IMR-90 (cell line): ENCODE measurements around the gene XYLB. TPM values are rescaled to one million over a fixed set of nuclear protein-coding genes. Genes with fewer than 3 reads are reported as not detected.

ENCODE experiments used
- ATAC-seq: fragments of 200-7000 bp; cut with Tn5 transposase; 2 replicates; pipeline ENCODE4 v1.9.1; 2020; ENCODE audit warnings: low read depth, mild to moderate bottlenecking, moderate library complexity
- BruUV-seq: library from RNA; stranded (reverse); fragments of 400-500 nt; replicated peaks from 2 replicates; lab custom pipeline; 2021; lab: Mats Ljungman, UMichigan
- CTCF ChIA-PET: fragments of 300-600 bp; formaldehyde crosslinking; extraction: SDS; loops from one replicate; lab custom pipeline; 2021; ENCODE audit warnings: antibody characterized with exemption; lab: Yijun Ruan, JAX
- POLR2A ChIA-PET: fragments of 300-600 bp; sonication (Branson Sonifier 250); formaldehyde crosslinking; loops from one replicate; lab custom pipeline; 2022; ENCODE audit warnings: antibody characterized with exemption; ENCODE audit not compliant: unreplicated experiment; lab: Charles Lee
- DNase-seq: peaks from one replicate; pipeline ENCODE4 v3.0.0; 2013
- H2AFZ ChIP-seq: replicated peaks from 2 replicates; pipeline ENCODE3; 2013; ENCODE audit warnings: low read length, mild to moderate bottlenecking; ENCODE audit not compliant: poor library complexity
- H2AK5ac ChIP-seq: 2 replicates; pipeline ENCODE4 v1.6.1; 2013; ENCODE audit warnings: low read depth, low read length, inconsistent platforms
- H2AK9ac ChIP-seq: replicated peaks from 2 replicates; pipeline ENCODE3; 2013; ENCODE audit warnings: mild to moderate bottlenecking, low read depth, low read length, moderate library complexity; ENCODE audit not compliant: poor library complexity
- H2BK120ac ChIP-seq: 2 replicates; pipeline ENCODE4 v1.6.1; 2013; ENCODE audit warnings: low read depth, low read length, inconsistent platforms
- H2BK15ac ChIP-seq: 3 replicates; pipeline ENCODE4 v1.6.1; 2013; ENCODE audit warnings: low read depth, low read length, inconsistent platforms
- H2BK20ac ChIP-seq: 2 replicates; pipeline ENCODE4 v1.6.1; 2013; ENCODE audit warnings: low read depth, mild to moderate bottlenecking, inconsistent platforms, low read length, moderate library complexity
- H2BK5ac ChIP-seq: 2 replicates; pipeline ENCODE4 v1.6.1; 2013; ENCODE audit warnings: mild to moderate bottlenecking, low read depth, low read length, inconsistent platforms; ENCODE audit not compliant: poor library complexity, severe bottlenecking
- H3K14ac ChIP-seq: replicated peaks from 2 replicates; pipeline ENCODE4 v1.6.1; 2013; ENCODE audit warnings: low read depth, low read length, inconsistent platforms
- H3K18ac ChIP-seq: 2 replicates; pipeline ENCODE4 v1.6.1; 2013; ENCODE audit warnings: low read depth, low read length, control low read depth
- H3K23ac ChIP-seq: 2 replicates; pipeline ENCODE4 v1.6.1; 2013; ENCODE audit warnings: low read depth, low read length, inconsistent platforms
- H3K27ac ChIP-seq: 2 replicates; pipeline ENCODE4 v1.5.1; 2013; ENCODE audit warnings: mild to moderate bottlenecking, control low read depth, low read length; ENCODE audit not compliant: insufficient read depth
- H3K27me3 ChIP-seq: 2 replicates; pipeline ENCODE4 v1.6.1; 2013; ENCODE audit warnings: low read length; ENCODE audit not compliant: control insufficient read depth, insufficient read depth
- H3K36me3 ChIP-seq: 2 replicates; pipeline ENCODE4 v1.6.1; 2013; ENCODE audit warnings: low read length, mixed read lengths; ENCODE audit not compliant: control insufficient read depth, insufficient read depth
- H3K4ac ChIP-seq: 2 replicates; pipeline ENCODE4 v1.6.1; 2013; ENCODE audit warnings: low read depth, low read length, inconsistent platforms
- H3K4me1 ChIP-seq: 2 replicates; pipeline ENCODE4 v1.6.1; 2013; ENCODE audit warnings: low read length, mixed read lengths; ENCODE audit not compliant: control insufficient read depth, insufficient read depth
- H3K4me2 ChIP-seq: 2 replicates; pipeline ENCODE4 v1.6.1; 2013; ENCODE audit warnings: low read depth, mild to moderate bottlenecking, control low read depth, low read length, moderate library complexity
- H3K4me3 ChIP-seq: 2 replicates; pipeline ENCODE4 v1.5.1; 2013; ENCODE audit warnings: low read depth, mild to moderate bottlenecking, control low read depth, low read length, moderate library complexity; ENCODE audit not compliant: insufficient read depth
- H3K56ac ChIP-seq: 2 replicates; pipeline ENCODE4 v1.6.1; 2013; ENCODE audit warnings: low read length, inconsistent platforms; ENCODE audit not compliant: insufficient read depth; ENCODE audit errors: extremely low read depth
- H3K79me1 ChIP-seq, 2 experiments: 2 replicates each; pipeline ENCODE4 v1.6.1; 2013; ENCODE audit warnings: low read length in 2 of 2, inconsistent platforms in 1 of 2, low read depth in 1 of 2
- H3K9ac ChIP-seq: 2 replicates; pipeline ENCODE4 v1.6.1; 2013; ENCODE audit warnings: low read depth, low read length, control low read depth
- H3K9me1 ChIP-seq: 2 replicates; pipeline ENCODE4 v1.6.1; 2013; ENCODE audit warnings: low read length, inconsistent platforms; ENCODE audit not compliant: insufficient read depth
- H3K9me3 ChIP-seq: 2 replicates; pipeline ENCODE4 v1.6.1; 2013; ENCODE audit warnings: low read length; ENCODE audit not compliant: control insufficient read depth, insufficient read depth
- H4K20me1 ChIP-seq: 2 replicates; pipeline ENCODE4 v1.6.1; 2013; ENCODE audit warnings: low read length, inconsistent platforms; ENCODE audit not compliant: insufficient read depth
- H4K5ac ChIP-seq: 2 replicates; pipeline ENCODE4 v1.6.1; 2013; ENCODE audit warnings: mild to moderate bottlenecking, low read depth, low read length, control low read depth
- H4K8ac ChIP-seq, 2 experiments: 2 replicates each; pipeline ENCODE4 v1.6.1; 2013; ENCODE audit warnings: low read depth in 2 of 2, low read length in 2 of 2, control low read depth in 1 of 2, inconsistent platforms in 1 of 2
- H4K91ac ChIP-seq: 2 replicates; pipeline ENCODE4 v1.6.1; 2013; ENCODE audit warnings: low read depth, low read length, inconsistent platforms; ENCODE audit not compliant: insufficient read depth
- MXI1 ChIP-seq: IDR thresholded peaks from 2 replicates; pipeline ENCODE4 v1.6.1; 2012; ENCODE audit warnings: low read depth, mild to moderate bottlenecking, low read length, moderate library complexity, borderline replicate concordance
- WGBS, 2 experiments: methylation state at CpG; one replicate each; pipeline versions ENCODE4 v1.1.5 to v1.1.7; 2013; ENCODE audit warnings: missing lambda C conversion rate in 2 of 2; ENCODE audit not compliant: insufficient read length in 1 of 2; ENCODE audit errors: extremely low coverage in 2 of 2; 5-methylcytosine and 5-hydroxymethylcytosine counted together
- dilution Hi-C: fragments of 300-500 bp; cut with HindIII; formaldehyde crosslinking; loops from one replicate; pipeline ENCODE4 v1.14.3; 2018; ENCODE audit warnings: low sequenced_read_pairs; ENCODE audit not compliant: unreplicated experiment
- in situ Hi-C: fragments of 300-500 bp; cut with MboI; formaldehyde crosslinking; loops from 3 replicates; pipeline ENCODE4 v1.14.3; 2019; ENCODE audit warnings: low sequenced_read_pairs, inconsistent platforms, mixed read lengths
- intact Hi-C: fragments of 100-400 bp; cut with micrococcal nuclease; formaldehyde crosslinking; loops from 2 replicates; pipeline ENCODE4 v1.10.0; 2022
- polyA plus RNA-seq, 3 experiments: library from polyadenylated mRNA; depleted of rRNA; stranded (reverse); fragments of >200 nt; gene quantifications; 2 replicates each; pipeline ENCODE4 v1.2.3, GENCODE V29; 2012; ENCODE audit warnings: low replicate concordance in 1 of 3
- total RNA-seq: library from RNA; depleted of rRNA; stranded (reverse); fragments of >200 nt; gene quantifications from 2 replicates; pipeline ENCODE4 v1.2.3, GENCODE V29; 2012

Gene XYLB
- total and polyA plus RNA-seq, 2 of the 4 experiments (the other 2 are of a cell fraction) = 3.0 to 3.4 TPM

DNA sequence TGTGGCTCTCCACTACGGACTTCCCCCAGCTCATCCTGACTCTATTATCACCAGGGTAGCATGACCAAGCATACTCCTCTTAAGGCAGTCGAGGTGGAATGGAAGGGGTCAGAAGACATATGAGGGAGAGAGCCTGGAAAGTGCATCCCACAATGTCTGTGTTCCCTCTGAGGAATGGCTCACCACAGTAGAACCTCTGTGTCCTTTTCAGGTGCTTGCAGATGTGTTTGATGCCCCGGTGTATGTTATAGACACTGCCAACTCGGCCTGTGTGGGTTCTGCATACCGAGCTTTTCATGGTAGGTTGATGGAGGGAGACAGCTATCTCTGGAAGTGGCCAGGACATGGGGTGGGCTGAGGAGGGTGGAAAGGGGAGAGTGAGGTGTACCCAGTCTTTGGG, 50.3 kb downstream of the XYLB start:
- Histone ChIP-seq H3K79me1 (no peaks in the 10 kb centered on the region), H3K9me1 (peaks cover 9% of the 10 kb centered on the region; the same call in 1 of the 2 replicates), H2AK5ac (no peak overlapping the region), H2BK15ac (no peak overlapping the region), H3K23ac (no peak overlapping the region), H3K4me2 (no peak overlapping the region), H3K4me3 (no peak overlapping the region), H3K56ac (no peak overlapping the region), H4K5ac (no peak overlapping the region), H4K8ac (no peak overlapping the region), H3K9ac (no peak overlapping the region), H3K36me3 (peaks cover 7% of the 10 kb centered on the region), H2BK120ac (no peak overlapping the region), H3K14ac (no peak overlapping the region), H3K27me3 (no peaks in the 10 kb centered on the region), H4K20me1 (no peaks in the 10 kb centered on the region), H3K27ac (no peak overlapping the region), H2AFZ (no peak overlapping the region), H3K4ac (no peak overlapping the region), H4K91ac (no peak overlapping the region), H3K9me3 (no peaks in the 10 kb centered on the region), H3K18ac (no peak overlapping the region), H2BK5ac (no peak overlapping the region), H2BK20ac (no peak overlapping the region), H3K4me1 (no peaks in the 10 kb centered on the region), H2AK9ac (no peak overlapping the region)
- intact Hi-C loops = no loop called here
- no peak for TF ChIP-seq MXI1
- DNase-seq (no peak), ATAC-seq (no peak)
- BruUV-seq = no TSS peak
- in situ Hi-C loops = no loop called here
- ChIA-PET POLR2A (no interaction called here), CTCF (no interaction called here)
- dilution Hi-C loops = no loop called here
- 90% methylated on average over 3 of the region's 5 CpGs; no CpG with 5 or more reads in 1 of the 2 experiments for WGBS, 2 experiments
